ENCODE data around the gene DAPK2.

Gene DAPK2

DNA sequence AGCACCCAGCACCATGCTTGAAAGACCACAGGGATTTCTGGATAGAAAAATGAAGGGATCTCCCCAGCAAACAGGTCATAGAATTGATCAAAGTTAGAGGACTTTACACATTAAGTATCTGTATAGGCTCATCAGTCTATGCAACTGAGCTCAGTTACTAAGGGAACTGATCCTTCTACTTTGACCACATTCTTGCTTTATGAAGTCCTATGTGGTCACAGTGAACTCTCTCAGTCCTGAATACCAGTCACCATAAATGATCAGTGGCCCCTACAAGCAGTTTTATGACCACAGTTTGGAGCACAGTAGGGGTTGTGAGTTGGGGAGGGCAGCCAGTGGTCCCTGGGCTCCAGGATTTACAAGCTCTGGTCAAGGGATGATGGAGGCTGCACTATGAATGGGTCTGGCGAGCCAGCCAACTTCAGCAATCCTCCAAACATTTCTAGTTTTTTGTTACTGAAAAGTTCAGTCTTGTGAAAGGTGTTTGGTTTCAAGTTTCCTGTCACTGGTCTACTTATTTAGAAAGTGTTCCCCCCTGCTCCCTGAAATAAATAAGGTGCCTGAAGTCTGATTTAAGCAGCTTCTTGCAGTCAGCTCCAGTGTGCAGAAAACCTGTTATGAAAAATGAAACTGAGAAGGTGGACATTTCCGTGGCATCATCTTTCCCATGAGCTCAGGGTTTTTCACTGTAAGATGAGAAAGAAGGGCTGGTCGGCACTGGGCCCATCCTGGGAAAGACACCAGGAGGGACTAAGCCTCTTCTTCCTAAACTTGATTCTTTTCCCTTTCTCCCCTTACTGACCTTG, 75.5 kb downstream of the DAPK2 start:
- TF ChIP-seq SIN3A (IDR thresholded peaks at IDR 0.05; ENCODE audit: borderline replicate concordance, insufficient read depth, low read length): no peak
- no peak for TF ChIP-seq POLR2AphosphoS5 (IDR thresholded peaks at IDR 0.05; ENCODE audit: low read depth, low read length)
- TF ChIP-seq FOXP2 (optimal IDR thresholded peaks at IDR 0.05; ENCODE audit: borderline replicate concordance, extremely low read depth, extremely low read length, insufficient read depth): no peak
- TF ChIP-seq, protein P1, sequence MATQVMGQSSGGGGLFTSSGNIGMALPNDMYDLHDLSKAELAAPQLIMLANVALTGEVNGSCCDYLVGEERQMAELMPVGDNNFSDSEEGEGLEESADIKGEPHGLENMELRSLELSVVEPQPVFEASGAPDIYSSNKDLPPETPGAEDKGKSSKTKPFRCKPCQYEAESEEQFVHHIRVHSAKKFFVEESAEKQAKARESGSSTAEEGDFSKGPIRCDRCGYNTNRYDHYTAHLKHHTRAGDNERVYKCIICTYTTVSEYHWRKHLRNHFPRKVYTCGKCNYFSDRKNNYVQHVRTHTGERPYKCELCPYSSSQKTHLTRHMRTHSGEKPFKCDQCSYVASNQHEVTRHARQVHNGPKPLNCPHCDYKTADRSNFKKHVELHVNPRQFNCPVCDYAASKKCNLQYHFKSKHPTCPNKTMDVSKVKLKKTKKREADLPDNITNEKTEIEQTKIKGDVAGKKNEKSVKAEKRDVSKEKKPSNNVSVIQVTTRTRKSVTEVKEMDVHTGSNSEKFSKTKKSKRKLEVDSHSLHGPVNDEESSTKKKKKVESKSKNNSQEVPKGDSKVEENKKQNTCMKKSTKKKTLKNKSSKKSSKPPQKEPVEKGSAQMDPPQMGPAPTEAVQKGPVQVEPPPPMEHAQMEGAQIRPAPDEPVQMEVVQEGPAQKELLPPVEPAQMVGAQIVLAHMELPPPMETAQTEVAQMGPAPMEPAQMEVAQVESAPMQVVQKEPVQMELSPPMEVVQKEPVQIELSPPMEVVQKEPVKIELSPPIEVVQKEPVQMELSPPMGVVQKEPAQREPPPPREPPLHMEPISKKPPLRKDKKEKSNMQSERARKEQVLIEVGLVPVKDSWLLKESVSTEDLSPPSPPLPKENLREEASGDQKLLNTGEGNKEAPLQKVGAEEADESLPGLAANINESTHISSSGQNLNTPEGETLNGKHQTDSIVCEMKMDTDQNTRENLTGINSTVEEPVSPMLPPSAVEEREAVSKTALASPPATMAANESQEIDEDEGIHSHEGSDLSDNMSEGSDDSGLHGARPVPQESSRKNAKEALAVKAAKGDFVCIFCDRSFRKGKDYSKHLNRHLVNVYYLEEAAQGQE (IDR thresholded peaks at IDR 0.05; ENCODE audit: insufficient read depth in 1 of 2, low read depth in 2 of 2, low read length in 2 of 2): no peak
- no peak for TF ChIP-seq TAF1 (IDR thresholded peaks at IDR 0.05; ENCODE audit: borderline replicate concordance, insufficient read depth, low read length)

DNA sequence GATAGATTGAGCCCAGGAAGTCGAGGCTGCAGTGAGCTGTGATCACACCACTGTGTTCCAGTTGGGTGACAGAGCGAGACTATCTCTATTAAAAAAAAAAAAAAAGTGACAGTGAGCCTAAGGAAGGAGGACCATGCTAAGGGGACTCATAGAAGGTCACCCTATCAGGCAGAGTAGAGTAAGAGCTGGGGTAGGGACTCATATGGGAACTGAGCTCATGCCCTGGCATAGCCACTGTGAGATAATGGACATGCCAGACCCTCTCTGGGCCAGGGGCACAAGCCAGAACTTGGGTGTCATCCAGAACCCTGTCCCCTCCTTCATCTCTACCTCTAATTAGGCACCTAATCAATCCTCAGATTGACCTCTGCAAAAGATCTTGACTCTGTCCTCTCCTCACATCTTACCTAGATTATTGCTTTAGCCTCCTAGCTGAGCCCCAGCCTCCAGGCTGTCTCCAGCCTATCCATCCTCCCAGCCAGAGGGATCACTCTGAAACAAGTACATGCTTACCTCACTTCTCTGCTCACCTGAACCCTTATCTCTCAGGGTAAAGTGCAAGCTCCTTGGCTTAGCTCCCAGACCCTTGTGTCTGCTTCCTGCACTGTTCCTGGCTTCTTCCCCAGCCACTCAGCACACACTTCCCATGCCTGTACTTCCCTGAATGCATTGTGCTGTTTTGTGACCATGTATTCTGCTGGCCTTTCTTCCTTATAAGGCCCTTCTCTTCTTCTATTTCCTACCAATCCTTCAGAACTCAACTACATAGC, 76.4 kb downstream of the DAPK2 start:
- TF ChIP-seq POLR2AphosphoS5 (IDR thresholded peaks at IDR 0.05; ENCODE audit: low read depth, low read length) (no peak), FOXP2 (optimal IDR thresholded peaks at IDR 0.05; ENCODE audit: borderline replicate concordance, extremely low read depth, extremely low read length, insufficient read depth) (no peak), TAF1 (IDR thresholded peaks at IDR 0.05; ENCODE audit: borderline replicate concordance, insufficient read depth, low read length) (no peak), SIN3A (IDR thresholded peaks at IDR 0.05; ENCODE audit: borderline replicate concordance, insufficient read depth, low read length) (no peak)
- TF ChIP-seq, protein P1 (IDR thresholded peaks at IDR 0.05; ENCODE audit: insufficient read depth in 1 of 2, low read depth in 2 of 2, low read length in 2 of 2): no peak

DNA sequence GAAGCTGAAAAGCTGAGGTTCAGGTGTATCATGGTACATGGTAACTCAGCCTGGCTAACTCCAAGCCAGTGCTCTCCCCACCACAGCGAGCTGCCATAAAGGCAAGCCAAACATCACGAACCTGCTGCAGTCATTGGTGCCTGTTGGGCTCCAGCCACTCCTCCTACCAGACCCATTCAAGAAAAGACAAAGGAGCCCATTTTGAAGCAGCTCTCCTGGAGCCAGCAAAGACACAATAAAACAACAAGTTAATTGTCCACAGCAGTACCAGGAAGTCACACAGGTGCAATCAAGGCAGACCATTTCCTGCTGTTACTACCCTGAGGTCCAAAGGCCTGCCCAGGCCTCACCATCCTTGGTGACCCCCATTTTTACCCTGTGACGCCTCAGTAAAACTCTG, 77.6 kb downstream of the DAPK2 start:
- TF ChIP-seq POLR2AphosphoS5 (IDR thresholded peaks at IDR 0.05; ENCODE audit: low read depth, low read length) (no peak), TAF1 (IDR thresholded peaks at IDR 0.05; ENCODE audit: borderline replicate concordance, insufficient read depth, low read length) (no peak), SIN3A (IDR thresholded peaks at IDR 0.05; ENCODE audit: borderline replicate concordance, insufficient read depth, low read length) (no peak), FOXP2 (optimal IDR thresholded peaks at IDR 0.05; ENCODE audit: borderline replicate concordance, extremely low read depth, extremely low read length, insufficient read depth) (no peak)
- TF ChIP-seq, protein P1 (IDR thresholded peaks at IDR 0.05; ENCODE audit: insufficient read depth in 1 of 2, low read depth in 2 of 2, low read length in 2 of 2): no peak

DNA sequence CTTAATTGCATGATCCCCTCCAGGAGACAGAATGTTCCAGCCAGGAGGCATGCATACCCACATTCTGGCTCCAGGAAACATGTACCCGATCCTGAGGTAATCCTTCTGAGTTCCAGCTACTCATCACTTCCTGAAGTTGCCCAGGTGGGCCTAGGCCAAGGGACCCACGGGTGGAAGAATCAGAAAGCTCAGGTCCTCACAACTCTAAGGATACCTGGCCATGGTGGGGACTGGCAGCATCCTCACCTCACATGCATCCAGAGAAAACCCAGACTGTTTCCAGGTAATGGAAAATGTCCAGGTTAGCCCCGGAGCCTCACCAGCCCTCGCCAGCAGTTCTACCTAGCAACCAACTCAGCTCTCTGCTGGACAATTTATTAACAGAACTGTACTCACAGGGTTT, 78.2 kb downstream of the DAPK2 start:
- TF ChIP-seq, protein P1 (IDR thresholded peaks at IDR 0.05; ENCODE audit: insufficient read depth in 1 of 2, low read depth in 2 of 2, low read length in 2 of 2): no peak
- TF ChIP-seq POLR2AphosphoS5 (IDR thresholded peaks at IDR 0.05; ENCODE audit: low read depth, low read length): no peak
- TF ChIP-seq FOXP2 (optimal IDR thresholded peaks at IDR 0.05; ENCODE audit: borderline replicate concordance, extremely low read depth, extremely low read length, insufficient read depth): no peak

All from PFSK-1 (cell line).